Kidney (tissue), 14 donors: ENCODE results near the gene TMEM17. TPM values are rescaled to one million over a fixed set of nuclear protein-coding genes. Genes with fewer than 3 reads are reported as not detected.

Source experiments
- DNase-seq, 5 donors: peaks; one replicate each; pipeline ENCODE4 v3.0.0-alpha.2; 2013 to 2020
- FAIRE-seq: peaks from 2 replicates; lab custom pipeline; 2012; peaks lifted over from hg19 to GRCh38; lab: Jason Lieb, UNC
- H3K27ac ChIP-seq, 2 donors: one replicate each; pipeline ENCODE4 v1.7.0; 2013; ENCODE audit warnings: low read depth in 2 of 2, low read length in 2 of 2, inconsistent platforms in 1 of 2
- H3K27me3 ChIP-seq: one replicate; pipeline ENCODE4 v1.7.1; 2013; ENCODE audit warnings: low read length, inconsistent platforms; ENCODE audit not compliant: control insufficient read depth, insufficient read depth
- H3K36me3 ChIP-seq, 3 donors: one replicate each; pipeline versions ENCODE4 v1.7.0 to v1.7.1; 2013; ENCODE audit warnings: low read length in 3 of 3, control low read depth in 1 of 3, inconsistent platforms in 1 of 3; ENCODE audit not compliant: insufficient read depth in 3 of 3, control insufficient read depth in 2 of 3
- H3K4me1 ChIP-seq, 3 donors: one replicate each; pipeline versions ENCODE4 v1.7.0 to v1.7.1; 2013; ENCODE audit warnings: low read length in 3 of 3, inconsistent platforms in 1 of 3, low read depth in 1 of 3; ENCODE audit not compliant: control insufficient read depth in 2 of 3, insufficient read depth in 2 of 3
- H3K4me3 ChIP-seq, 3 donors: one replicate each; pipeline versions ENCODE4 v1.7.0 to v1.8.1; 2013; ENCODE audit warnings: low read length in 3 of 3, control low read depth in 1 of 3, inconsistent platforms in 1 of 3
- H3K9ac ChIP-seq, 3 donors: one replicate each; pipeline versions ENCODE4 v1.7.0 to v1.7.1; 2013; ENCODE audit warnings: low read length in 3 of 3, control low read depth in 1 of 3, inconsistent platforms in 1 of 3
- H3K9me3 ChIP-seq, 3 donors: one replicate each; pipeline versions ENCODE4 v1.7.0 to v1.7.1; 2013; ENCODE audit warnings: low read length in 3 of 3, control low read depth in 1 of 3, inconsistent platforms in 1 of 3; ENCODE audit not compliant: control insufficient read depth in 2 of 3, insufficient read depth in 1 of 3
- intact Hi-C: fragments of 100-400 bp; cut with DNase I; formaldehyde crosslinking; loops from one replicate; pipeline ENCODE4 v1.11.1; 2022
- polyA plus RNA-seq: library from polyadenylated mRNA; stranded (reverse); fragments of 350-450 nt; fragmentation: Illumina TruSeq; extraction: RNeasy Lipid Tissue Mini Kit (QIAGEN cat#74804); gene quantifications from one replicate; pipeline ENCODE4 v1.2.3, GENCODE V29; 2014; ENCODE audit warnings: low read depth, low replicate concordance; ENCODE audit not compliant: insufficient read depth
- total RNA-seq: library from RNA; stranded (reverse); fragmentation: NEBNext Ultra II Directional; extraction: Animal tissue kit (Norgen Biotek cat#: 25700); gene quantifications from one replicate; pipeline ENCODE4 v1.2.1, GENCODE V29; 2021
- TF ChIP-seq, protein P1 (sequence below): IDR thresholded peaks from 3 replicates; pipeline ENCODE4 v1.5.1; 2012; ENCODE audit warnings: mild to moderate bottlenecking, moderate library complexity, borderline replicate concordance; ENCODE audit not compliant: insufficient read depth; ENCODE audit errors: extremely low read depth
- donor health status: control.
- donor health status: control.
- donor health status: control.
- donor health status: control.
- donor health status: control.
- donor health status: DM: yes; HTN: yes; CAD: no.
- donor health status: Normal renal cell carcinoma (clear cell type).

The TMEM17 gene
- total and polyA plus RNA-seq, 2 donors from 2014 or later: 3.2 to 4.2 TPM

DNA sequence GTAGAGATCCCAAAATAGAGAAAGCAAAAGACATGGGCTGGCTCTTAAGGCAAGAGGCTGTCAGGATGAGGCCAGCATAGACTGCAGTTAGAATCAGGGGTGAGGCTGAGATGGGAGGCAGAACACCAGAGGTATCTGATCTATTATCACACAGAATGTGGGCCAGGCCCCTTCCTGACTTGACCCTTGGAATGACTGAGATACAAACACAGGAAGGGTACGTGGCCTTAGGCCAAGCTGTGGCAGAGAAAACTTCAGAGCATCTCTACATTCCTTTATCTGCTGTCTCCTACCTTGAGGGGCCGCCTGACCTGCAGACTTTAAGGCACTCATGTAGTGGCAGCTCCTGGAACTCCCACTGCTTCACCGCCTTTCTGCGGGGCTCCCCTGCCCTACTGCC is 28.4 kb downstream of the TMEM17 start:
- TF ChIP-seq, protein P1, sequence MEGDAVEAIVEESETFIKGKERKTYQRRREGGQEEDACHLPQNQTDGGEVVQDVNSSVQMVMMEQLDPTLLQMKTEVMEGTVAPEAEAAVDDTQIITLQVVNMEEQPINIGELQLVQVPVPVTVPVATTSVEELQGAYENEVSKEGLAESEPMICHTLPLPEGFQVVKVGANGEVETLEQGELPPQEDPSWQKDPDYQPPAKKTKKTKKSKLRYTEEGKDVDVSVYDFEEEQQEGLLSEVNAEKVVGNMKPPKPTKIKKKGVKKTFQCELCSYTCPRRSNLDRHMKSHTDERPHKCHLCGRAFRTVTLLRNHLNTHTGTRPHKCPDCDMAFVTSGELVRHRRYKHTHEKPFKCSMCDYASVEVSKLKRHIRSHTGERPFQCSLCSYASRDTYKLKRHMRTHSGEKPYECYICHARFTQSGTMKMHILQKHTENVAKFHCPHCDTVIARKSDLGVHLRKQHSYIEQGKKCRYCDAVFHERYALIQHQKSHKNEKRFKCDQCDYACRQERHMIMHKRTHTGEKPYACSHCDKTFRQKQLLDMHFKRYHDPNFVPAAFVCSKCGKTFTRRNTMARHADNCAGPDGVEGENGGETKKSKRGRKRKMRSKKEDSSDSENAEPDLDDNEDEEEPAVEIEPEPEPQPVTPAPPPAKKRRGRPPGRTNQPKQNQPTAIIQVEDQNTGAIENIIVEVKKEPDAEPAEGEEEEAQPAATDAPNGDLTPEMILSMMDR: no peak
- Histone ChIP-seq H3K9me3 (no peaks in the 10 kb centered on the region), H3K27me3 (no peaks in the 10 kb centered on the region), H3K4me1 (peaks cover 2 to 27% (median 16%) of the 10 kb centered on the region in 3 donors), H3K9ac (no peak overlapping the region), H3K4me3 (no peak overlapping the region), H3K27ac (peak overlapping the region in 1 of 2 donors; percentile 38), H3K36me3 (no peaks in the 10 kb centered on the region)
- FAIRE-seq (no peak), DNase-seq (no peak)
- intact Hi-C loops: no loop called here

DNA sequence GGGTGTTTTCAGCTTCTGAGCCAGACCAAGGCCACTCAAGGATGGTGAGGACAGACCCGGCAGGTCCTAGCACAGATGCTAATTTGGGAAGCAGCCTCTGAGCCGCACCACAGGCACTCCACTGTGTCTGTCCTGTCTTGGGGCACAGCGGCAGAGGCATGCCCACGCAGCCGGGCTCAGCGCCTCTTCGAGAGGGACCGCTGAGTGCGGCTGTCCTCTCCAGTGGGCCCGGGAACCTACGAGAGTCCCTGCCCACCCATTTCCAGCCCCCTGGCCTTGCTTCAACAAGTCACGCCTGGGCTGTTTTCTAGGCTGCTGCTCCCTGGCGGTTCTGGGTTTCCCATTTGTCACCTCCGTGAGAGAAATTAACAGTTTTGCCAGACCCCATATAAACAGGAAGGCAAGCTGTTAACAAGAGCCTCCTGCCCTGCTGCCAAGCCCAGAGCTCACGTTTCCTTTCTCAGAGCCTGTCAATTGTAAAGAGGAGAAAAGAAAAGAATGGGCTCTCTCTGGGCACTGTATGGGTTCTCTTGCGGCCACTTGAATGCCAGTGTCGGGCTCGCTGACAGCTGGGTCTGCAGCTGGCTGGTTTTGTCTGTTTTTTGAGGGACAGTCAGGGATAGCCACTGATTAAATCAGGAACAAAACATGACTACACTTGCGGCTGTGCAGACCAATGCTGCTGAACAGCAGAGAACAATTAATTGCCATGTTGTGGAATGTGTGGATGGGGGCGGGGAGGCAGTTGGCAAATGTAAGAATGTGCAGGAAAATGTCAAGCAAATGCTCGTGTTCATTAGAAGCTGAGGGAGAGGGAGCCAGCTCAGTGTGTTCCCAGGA is 30.6 kb downstream of the TMEM17 start:
- Histone ChIP-seq H3K36me3 (no peaks in the 10 kb centered on the region), H3K9ac (peak overlapping the region in 1 of 3 donors; percentile 31), H3K9me3 (no peaks in the 10 kb centered on the region), H3K4me1 (peaks cover 2 to 30% (median 20%) of the 10 kb centered on the region in 3 donors), H3K27ac (peak overlapping the region; percentile 40 to 57), H3K27me3 (no peaks in the 10 kb centered on the region), H3K4me3 (peak overlapping the region in 2 of 3 donors; percentile 9 to 47)
- DNase-seq: peak in 4 of 5 donors; percentile 66 to 84 (median 73)
- FAIRE-seq: no peak
- intact Hi-C loops: no loop called here
- TF ChIP-seq, protein P1: peak; percentile 9

DNA sequence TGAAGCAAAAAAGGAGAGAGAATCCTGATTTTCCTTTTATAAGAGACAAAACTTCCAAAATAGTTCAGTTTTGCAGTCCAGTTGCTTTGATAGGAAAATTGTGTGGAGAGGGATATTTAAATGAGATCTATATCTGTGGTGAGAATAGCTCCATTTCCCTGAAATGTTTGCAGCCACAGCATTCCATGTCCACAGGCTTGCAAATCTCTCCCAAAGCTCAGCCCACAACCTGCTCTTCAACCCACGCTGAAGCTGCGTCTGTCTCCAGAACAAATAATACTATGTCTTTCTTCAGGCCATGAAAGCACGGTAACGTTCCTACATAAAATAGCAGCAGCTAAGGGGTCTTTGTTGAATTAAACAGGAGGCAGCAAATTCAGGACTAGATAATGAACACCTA is 31.8 kb downstream of the TMEM17 start:
- Histone ChIP-seq H3K4me3 (no peak overlapping the region), H3K27me3 (no peaks in the 10 kb centered on the region), H3K9me3 (no peaks in the 10 kb centered on the region), H3K9ac (no peak overlapping the region), H3K27ac (no peak overlapping the region), H3K36me3 (no peaks in the 10 kb centered on the region), H3K4me1 (peaks cover 2 to 30% (median 20%) of the 10 kb centered on the region in 3 donors)
- FAIRE-seq: no peak
- intact Hi-C loops: no loop called here
- TF ChIP-seq, protein P1: no peak
- no peak for DNase-seq
